ENCODE results near the gene ANKUB1. TPM values are rescaled to one million over a fixed set of nuclear protein-coding genes. Genes with fewer than 3 reads are reported as not detected.

The ANKUB1 gene
- total RNA-seq, 1 experiment from 2014 or later, result not detected

DNA sequence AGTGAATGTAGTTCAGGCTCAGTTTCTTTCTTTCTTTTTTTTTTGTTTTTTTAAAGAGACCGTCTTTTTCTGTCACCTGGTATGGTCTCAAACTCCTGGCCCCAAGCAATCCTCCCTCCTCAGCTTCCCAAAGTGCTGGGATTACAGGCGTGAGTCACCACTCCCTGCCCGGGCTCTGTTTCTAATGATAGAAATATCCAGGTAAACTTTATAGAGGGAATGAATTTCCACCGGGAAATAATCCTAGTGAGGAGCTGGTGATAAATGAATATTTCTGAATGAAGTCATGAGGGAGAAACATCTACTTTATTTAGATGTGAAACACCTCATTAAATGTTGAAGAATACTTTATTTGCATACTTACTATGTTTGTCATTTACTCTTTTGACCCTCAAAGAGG lies 27.8 kb upstream of the ANKUB1 start:
- H3K27me3 Mint-ChIP-seq (ENCODE audit: low read depth), result no peaks in the 10 kb centered on the region
- peaks cover 45% of the 10 kb centered on the region for H3K4me1 Mint-ChIP-seq
- ChIA-PET POLR2A (no interaction called here), CTCF (interaction anchor here (0.6 to 5.8 kb wide), 4 partner anchors 12 to 306 kb away, joined by 3 to 41 read pairs (median 4); partner anchors contain the start of gene COMMD2)
- DNase-seq (ENCODE audit: low spot score) (no peak), ATAC-seq (no peak)
- H3K4me3 Mint-ChIP-seq, result no peak overlapping the region
- H3K27ac Mint-ChIP-seq, result no peak overlapping the region
- no peak for TF ChIP-seq ATF3 (CRISPR knock-in tag; conservative IDR thresholded peaks at IDR 0.05)
- no peak for TF ChIP-seq TEAD4 (CRISPR knock-in tag; IDR thresholded peaks at IDR 0.05)
- TF ChIP-seq, protein P1, sequence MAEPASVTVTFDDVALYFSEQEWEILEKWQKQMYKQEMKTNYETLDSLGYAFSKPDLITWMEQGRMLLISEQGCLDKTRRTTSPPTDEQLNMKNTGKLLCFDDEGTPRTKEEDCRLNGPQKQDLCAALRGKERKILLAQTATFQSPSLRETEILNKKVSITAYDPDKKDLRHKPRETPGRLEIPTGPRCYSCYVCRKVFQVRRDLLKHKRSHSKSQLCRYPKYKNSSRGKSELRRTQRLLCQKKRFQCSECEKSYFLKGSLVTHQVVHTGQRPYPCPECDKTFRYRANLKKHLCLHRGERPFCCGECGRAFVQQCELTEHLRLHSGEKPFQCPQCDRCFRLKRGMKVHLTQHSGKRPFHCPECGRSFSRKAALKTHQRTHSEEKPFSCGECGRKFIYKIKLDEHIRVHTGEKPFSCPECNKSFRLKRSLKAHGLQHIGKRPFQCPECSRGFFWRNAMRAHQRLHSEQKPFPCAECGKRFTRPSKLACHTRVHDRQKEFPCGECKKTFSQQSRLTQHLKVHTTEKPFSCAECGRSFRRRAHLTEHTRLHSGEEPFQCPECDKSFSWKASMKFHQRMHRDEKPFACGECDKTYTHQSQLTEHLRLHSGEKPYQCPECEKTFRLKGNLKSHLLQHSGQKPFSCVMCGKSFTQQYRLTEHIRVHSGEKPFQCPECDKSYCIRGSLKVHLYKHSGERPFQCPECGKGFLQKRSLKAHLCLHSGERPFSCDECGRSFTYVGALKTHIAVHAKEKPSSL (CRISPR knock-in tag; conservative IDR thresholded peaks at IDR 0.05), result no peak
- TF ChIP-seq ZNF232 (CRISPR knock-in tag; IDR thresholded peaks at IDR 0.05), result no peak
- TF ChIP-seq NR3C1 (CRISPR knock-in tag; conservative IDR thresholded peaks at IDR 0.05; ENCODE audit: low read depth), result no peak
- TF ChIP-seq, protein P2, sequence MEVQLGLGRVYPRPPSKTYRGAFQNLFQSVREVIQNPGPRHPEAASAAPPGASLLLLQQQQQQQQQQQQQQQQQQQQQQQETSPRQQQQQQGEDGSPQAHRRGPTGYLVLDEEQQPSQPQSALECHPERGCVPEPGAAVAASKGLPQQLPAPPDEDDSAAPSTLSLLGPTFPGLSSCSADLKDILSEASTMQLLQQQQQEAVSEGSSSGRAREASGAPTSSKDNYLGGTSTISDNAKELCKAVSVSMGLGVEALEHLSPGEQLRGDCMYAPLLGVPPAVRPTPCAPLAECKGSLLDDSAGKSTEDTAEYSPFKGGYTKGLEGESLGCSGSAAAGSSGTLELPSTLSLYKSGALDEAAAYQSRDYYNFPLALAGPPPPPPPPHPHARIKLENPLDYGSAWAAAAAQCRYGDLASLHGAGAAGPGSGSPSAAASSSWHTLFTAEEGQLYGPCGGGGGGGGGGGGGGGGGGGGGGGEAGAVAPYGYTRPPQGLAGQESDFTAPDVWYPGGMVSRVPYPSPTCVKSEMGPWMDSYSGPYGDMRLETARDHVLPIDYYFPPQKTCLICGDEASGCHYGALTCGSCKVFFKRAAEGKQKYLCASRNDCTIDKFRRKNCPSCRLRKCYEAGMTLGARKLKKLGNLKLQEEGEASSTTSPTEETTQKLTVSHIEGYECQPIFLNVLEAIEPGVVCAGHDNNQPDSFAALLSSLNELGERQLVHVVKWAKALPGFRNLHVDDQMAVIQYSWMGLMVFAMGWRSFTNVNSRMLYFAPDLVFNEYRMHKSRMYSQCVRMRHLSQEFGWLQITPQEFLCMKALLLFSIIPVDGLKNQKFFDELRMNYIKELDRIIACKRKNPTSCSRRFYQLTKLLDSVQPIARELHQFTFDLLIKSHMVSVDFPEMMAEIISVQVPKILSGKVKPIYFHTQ (CRISPR knock-in tag; IDR thresholded peaks at IDR 0.05), result no peak
- no peak for TF ChIP-seq ZBTB21 (CRISPR knock-in tag; IDR thresholded peaks at IDR 0.05; ENCODE audit: borderline replicate concordance)
- no peak for TF ChIP-seq ZNF423 (CRISPR knock-in tag; IDR thresholded peaks at IDR 0.05)
- TF ChIP-seq, protein P3, sequence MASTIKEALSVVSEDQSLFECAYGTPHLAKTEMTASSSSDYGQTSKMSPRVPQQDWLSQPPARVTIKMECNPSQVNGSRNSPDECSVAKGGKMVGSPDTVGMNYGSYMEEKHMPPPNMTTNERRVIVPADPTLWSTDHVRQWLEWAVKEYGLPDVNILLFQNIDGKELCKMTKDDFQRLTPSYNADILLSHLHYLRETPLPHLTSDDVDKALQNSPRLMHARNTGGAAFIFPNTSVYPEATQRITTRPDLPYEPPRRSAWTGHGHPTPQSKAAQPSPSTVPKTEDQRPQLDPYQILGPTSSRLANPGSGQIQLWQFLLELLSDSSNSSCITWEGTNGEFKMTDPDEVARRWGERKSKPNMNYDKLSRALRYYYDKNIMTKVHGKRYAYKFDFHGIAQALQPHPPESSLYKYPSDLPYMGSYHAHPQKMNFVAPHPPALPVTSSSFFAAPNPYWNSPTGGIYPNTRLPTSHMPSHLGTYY (CRISPR knock-in tag; IDR thresholded peaks at IDR 0.05), result no peak
- no peak for TF ChIP-seq SOX15 (CRISPR knock-in tag; IDR thresholded peaks at IDR 0.05)
- no peak for TF ChIP-seq E2F5 (CRISPR knock-in tag; IDR thresholded peaks at IDR 0.05)
- TF ChIP-seq ZNF317 (CRISPR knock-in tag; IDR thresholded peaks at IDR 0.05; ENCODE audit: borderline replicate concordance, low read depth), result no peak
- TF ChIP-seq NFYB (CRISPR knock-in tag; conservative IDR thresholded peaks at IDR 0.05; ENCODE audit: low read depth), result no peak
- TF ChIP-seq CTCF (IDR thresholded peaks at IDR 0.05), result no peak
- TF ChIP-seq, protein P4, sequence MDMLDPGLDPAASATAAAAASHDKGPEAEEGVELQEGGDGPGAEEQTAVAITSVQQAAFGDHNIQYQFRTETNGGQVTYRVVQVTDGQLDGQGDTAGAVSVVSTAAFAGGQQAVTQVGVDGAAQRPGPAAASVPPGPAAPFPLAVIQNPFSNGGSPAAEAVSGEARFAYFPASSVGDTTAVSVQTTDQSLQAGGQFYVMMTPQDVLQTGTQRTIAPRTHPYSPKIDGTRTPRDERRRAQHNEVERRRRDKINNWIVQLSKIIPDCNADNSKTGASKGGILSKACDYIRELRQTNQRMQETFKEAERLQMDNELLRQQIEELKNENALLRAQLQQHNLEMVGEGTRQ (CRISPR knock-in tag; IDR thresholded peaks at IDR 0.05), result no peak
- no peak for TF ChIP-seq NFATC4 (CRISPR knock-in tag; IDR thresholded peaks at IDR 0.05)
- peaks cover 22% of the 10 kb centered on the region for H3K9me3 Mint-ChIP-seq
- peaks cover 19% of the 10 kb centered on the region for H3K36me3 Mint-ChIP-seq

All from WTC11 (cell line).